Fibroblast of pulmonary artery (primary cell): Measurements from ENCODE around the gene FHL1.
"Not testable (repeated sequence)": the region's sequence is repeated elsewhere in the genome, so short reads cannot be mapped to it uniquely, and the experiment has no call there.

Experiments used
- DNase-seq: peaks from one replicate; pipeline ENCODE4 v3.0.0-alpha.2; 2010; ENCODE audit warnings: low read depth
- H3K4me3 ChIP-seq: replicated peaks from 2 replicates; pipeline ENCODE4 v1.5.1; 2011; ENCODE audit warnings: low read depth, mild to moderate bottlenecking, control low read depth, low read length, moderate library complexity
- CTCF ChIP-seq: IDR thresholded peaks from 2 replicates; pipeline ENCODE4 v1.5.1; 2011; ENCODE audit warnings: mild to moderate bottlenecking, control low read depth, low read length, inconsistent platforms; ENCODE audit errors: missing control alignments

FHL1 gene

GRCh38 chrX:136147315-136147901 lies at the start of gene FHL1:
TSS of gene FHL1 (plus strand) at chrX:136147533.
- peak; percentile 21 for DNase-seq
- peak within 1 kb of the TSS; percentile 58 for H3K4me3 ChIP-seq
- no peak for TF ChIP-seq CTCF

- no peak for TF ChIP-seq CTCF
- no peak for DNase-seq
- H3K4me3 ChIP-seq, result no peak overlapping the region
Measured at GRCh38 chrX:136097871-136098805, 49.2 kb upstream of the FHL1 start.

- no peak for TF ChIP-seq CTCF
- no peak overlapping the region for H3K4me3 ChIP-seq
- DNase-seq, result no peak
Measured at GRCh38 chrX:136104936-136105335, 42.4 kb upstream of the FHL1 start.

- DNase-seq, result no peak
- H3K4me3 ChIP-seq, result no peak overlapping the region
- no peak for TF ChIP-seq CTCF
Measured at GRCh38 chrX:136106920-136107528, 40.3 kb upstream of the FHL1 start.

- not testable (repeated sequence) for DNase-seq, H3K4me3 ChIP-seq
Measured at GRCh38 chrX:136108905-136109304, 38.4 kb upstream of the FHL1 start.

- DNase-seq, result no peak
- no peak for TF ChIP-seq CTCF
- H3K4me3 ChIP-seq, result no peak overlapping the region
Measured at GRCh38 chrX:136112286-136112685, 35.0 kb upstream of the FHL1 start.

GRCh38 chrX:136112778-136113177 lies 34.6 kb upstream of the FHL1 start:
- no peak overlapping the region for H3K4me3 ChIP-seq
- TF ChIP-seq CTCF, result no peak
- DNase-seq, result peak; percentile 29
